SK-N-SH (cell line): ENCODE data around the gene AK5. TPM values are rescaled to one million over a fixed set of nuclear protein-coding genes. Genes with fewer than 3 reads are reported as not detected.

Experiments used
- CTCF ChIA-PET: fragments of 300-600, 350-600 bp; formaldehyde crosslinking; extraction: SDS; loops from one replicate; lab custom pipeline; 2021; lab: Yijun Ruan, JAX
- POLR2A ChIA-PET: fragments of 350-600 bp; sonication (Branson Sonifier 250); formaldehyde crosslinking; extraction: SDS; loops from one replicate; lab custom pipeline; 2020; ENCODE audit warnings: antibody characterized with exemption, inconsistent platforms; lab: Yijun Ruan, JAX
- DNase-seq: peaks from one replicate; pipeline ENCODE4 v3.0.0; 2012
- H2AFZ ChIP-seq: fragments of 200-600 bp; sonication (generic); 2 replicates; pipeline ENCODE4 v1.8.1; 2016; ENCODE audit warnings: antibody characterized with exemption, mild to moderate bottlenecking, low read depth
- H3F3A ChIP-seq: fragments of 200-600 bp; sonication (generic); replicated peaks from 2 replicates; pipeline ENCODE3; 2016; ENCODE audit warnings: antibody characterized with exemption, mild to moderate bottlenecking; ENCODE audit not compliant: insufficient read depth
- H3K27ac ChIP-seq, 2 experiments: fragments of 200-500 bp in 1 of 2; fragments of 200-600 bp in 1 of 2; sonication (Bioruptor generic) in 1 of 2; sonication (generic), shearing (Covaris generic) in 1 of 2; 2 replicates each; pipeline versions ENCODE4 v1.5.1 to v1.6.1; 2014 to 2016; ENCODE audit warnings: low read depth in 2 of 2, inconsistent platforms in 1 of 2, low read length in 1 of 2, mild to moderate bottlenecking in 1 of 2, mixed read lengths in 1 of 2
- H3K27me3 ChIP-seq: fragments of 200-600 bp; sonication (generic), shearing (Covaris generic); 2 replicates; pipeline ENCODE4 v1.6.1; 2016; ENCODE audit warnings: mixed run types; ENCODE audit not compliant: insufficient read depth
- H3K36me3 ChIP-seq, 2 experiments: fragments of 200-500 bp in 1 of 2; fragments of 200-600 bp in 1 of 2; sonication (Bioruptor generic) in 1 of 2; sonication (generic) in 1 of 2; replicated peaks in 1 of 2; 2 replicates each; pipeline versions ENCODE3 to v1.5.1; 2014 to 2016; ENCODE audit warnings: low read length in 1 of 2, mild to moderate bottlenecking in 1 of 2; ENCODE audit not compliant: insufficient read depth in 2 of 2, control insufficient read depth in 1 of 2
- H3K4me1 ChIP-seq, 2 experiments: fragments of 200-500 bp in 1 of 2; fragments of 200-600 bp in 1 of 2; sonication (Bioruptor generic) in 1 of 2; sonication (generic), shearing (Covaris generic) in 1 of 2; 2 replicates each; pipeline versions ENCODE4 v1.5.1 to v1.6.1; 2014 to 2016; ENCODE audit warnings: low read depth in 1 of 2, low read length in 1 of 2, mixed run types in 1 of 2; ENCODE audit not compliant: insufficient read depth in 2 of 2, control insufficient read depth in 1 of 2
- H3K4me2 ChIP-seq: fragments of 200-600 bp; sonication (generic), shearing (Covaris generic); 2 replicates; pipeline ENCODE4 v1.6.1; 2017; ENCODE audit warnings: mixed run types
- H3K4me3 ChIP-seq, 2 experiments: fragments of 200-500 bp in 1 of 2; fragments of 200-600 bp in 1 of 2; sonication (Bioruptor generic) in 1 of 2; sonication (generic), shearing (Covaris generic) in 1 of 2; 2 replicates each; pipeline versions ENCODE4 v1.5.1 to v1.8.1; 2014 to 2016; ENCODE audit warnings: low read depth in 2 of 2, inconsistent platforms in 1 of 2, low read length in 1 of 2, mild to moderate bottlenecking in 1 of 2, mixed read lengths in 1 of 2, moderate library complexity in 1 of 2
- H3K79me2 ChIP-seq: fragments of 200-600 bp; sonication (generic); 2 replicates; pipeline ENCODE4 v1.8.1; 2017; ENCODE audit warnings: mild to moderate bottlenecking; ENCODE audit not compliant: insufficient read depth
- H3K9ac ChIP-seq: fragments of 200-600 bp; sonication (generic); 2 replicates; pipeline ENCODE4 v1.6.1; 2017; ENCODE audit warnings: mixed run types
- H3K9me2 ChIP-seq: fragments of 200-600 bp; sonication (generic); 2 replicates; pipeline ENCODE4 v1.6.1; 2017; ENCODE audit warnings: mixed run types
- H3K9me3 ChIP-seq: fragments of 200-600 bp; sonication (generic); 2 replicates; pipeline ENCODE4 v1.6.1; 2017; ENCODE audit warnings: mixed run types, mild to moderate bottlenecking, moderate library complexity
- H4K20me1 ChIP-seq: fragments of 200-600 bp; sonication (generic); 2 replicates; pipeline ENCODE4 v1.6.1; 2017; ENCODE audit warnings: mild to moderate bottlenecking, mixed run types; ENCODE audit not compliant: insufficient read depth
- EP300 ChIP-seq, 2 experiments: IDR thresholded peaks; 2 replicates each; pipeline versions ENCODE4 v1.4.0 to v1.6.1; 2012; ENCODE audit warnings: borderline replicate concordance in 1 of 2, low read depth in 1 of 2, low read length in 1 of 2
- FOXM1 ChIP-seq: IDR thresholded peaks from 2 replicates; pipeline ENCODE4 v1.4.0; 2012; ENCODE audit warnings: low read depth, mild to moderate bottlenecking
- GATA2 ChIP-seq: sonication (generic); formaldehyde crosslinking; IDR thresholded peaks from 2 replicates; pipeline ENCODE4 v1.5.0; 2020; ENCODE audit warnings: mild to moderate bottlenecking, missing genetic modification reagents
- JUND ChIP-seq: IDR thresholded peaks from 2 replicates; pipeline ENCODE4 v1.4.0; 2012
- MEF2A ChIP-seq: IDR thresholded peaks from 2 replicates; pipeline ENCODE4 v1.4.0; 2012; ENCODE audit warnings: low read depth, borderline replicate concordance
- NFIC ChIP-seq: IDR thresholded peaks from 2 replicates; pipeline ENCODE4 v1.4.0; 2012; ENCODE audit warnings: borderline replicate concordance
- POLR2AphosphoS5 ChIP-seq: IDR thresholded peaks from 2 replicates; pipeline ENCODE4 v1.6.1; 2012; ENCODE audit warnings: low read depth, low read length
- RXRA ChIP-seq: IDR thresholded peaks from 2 replicates; pipeline ENCODE4 v1.4.0; 2012; ENCODE audit warnings: low read depth, mild to moderate bottlenecking, borderline replicate concordance
- SMC3 ChIP-seq: IDR thresholded peaks from 2 replicates; pipeline ENCODE4 v1.6.1; 2012; ENCODE audit warnings: low read depth, low read length, improper control_type of control experiment
- TAF1 ChIP-seq: IDR thresholded peaks from 2 replicates; pipeline ENCODE4 v1.6.1; 2012; ENCODE audit warnings: low read depth, mild to moderate bottlenecking, low read length, moderate library complexity, borderline replicate concordance
- TCF12 ChIP-seq: IDR thresholded peaks from 2 replicates; pipeline ENCODE4 v1.4.0; 2012
- YY1 ChIP-seq: IDR thresholded peaks from 2 replicates; pipeline ENCODE4 v1.4.0; 2012; ENCODE audit warnings: low read depth, mild to moderate bottlenecking
- WGBS: methylation state at CpG from one replicate; pipeline ENCODE4 v1.1.6; 2017; ENCODE audit warnings: low lambda C conversion rate; 5-methylcytosine and 5-hydroxymethylcytosine counted together
- polyA plus RNA-seq, 3 experiments: library from polyadenylated mRNA; depleted of rRNA; stranded (reverse); fragments of >200 nt; gene quantifications; 2 replicates each; pipeline ENCODE4 v1.2.3, GENCODE V29; 2012
- TF ChIP-seq, protein P1 (sequence below): IDR thresholded peaks from 2 replicates; pipeline ENCODE4; 2012
- TF ChIP-seq, protein P2 (sequence below): fragments of 150-350 bp; IDR thresholded peaks from 2 replicates; pipeline ENCODE4 v1.6.1; 2016; ENCODE audit warnings: mild to moderate bottlenecking, low read depth, low read length
- TF ChIP-seq, protein P3 (sequence below): fragments of 200-600 bp; sonication (generic); IDR thresholded peaks from 2 replicates; pipeline ENCODE4 v1.6.1; 2017; ENCODE audit warnings: antibody characterized with exemption, mild to moderate bottlenecking, moderate library complexity
- TF ChIP-seq, protein P4 (sequence below): IDR thresholded peaks from 2 replicates; pipeline ENCODE4 v1.4.0; 2012; ENCODE audit warnings: low read depth, borderline replicate concordance
- TF ChIP-seq, protein P5 (sequence below): IDR thresholded peaks from 2 replicates; pipeline ENCODE4 v1.6.1; 2012; ENCODE audit warnings: mild to moderate bottlenecking, low read depth, low read length, moderate library complexity

The AK5 gene
- polyA plus RNA-seq, 1 of the 3 experiments (the other 2 are of a cell fraction) = 22.9 TPM

DNA sequence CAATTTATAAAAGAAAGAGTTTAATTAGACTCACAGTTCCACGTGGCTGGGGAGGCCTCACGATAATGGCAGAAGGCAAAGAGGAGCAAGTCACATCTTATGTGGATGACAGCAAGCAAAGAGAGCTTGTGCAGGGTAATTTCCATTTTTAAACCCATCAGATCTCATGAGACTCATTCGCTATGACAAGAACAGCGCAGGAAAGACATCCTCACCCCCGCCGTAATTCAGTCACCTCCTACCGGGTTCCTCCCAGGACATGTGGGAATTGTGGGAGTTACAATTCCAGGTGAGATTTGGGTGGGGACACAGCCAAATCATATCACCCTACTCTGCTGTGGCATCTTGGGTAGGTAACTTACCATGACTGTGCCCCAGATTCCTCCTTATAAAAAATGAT lies 79.8 kb downstream of the AK5 start:
- no peak for TF ChIP-seq POLR2AphosphoS5
- TF ChIP-seq FOXM1 = no peak
- TF ChIP-seq MEF2A = no peak
- no peak for TF ChIP-seq TCF12
- TF ChIP-seq, protein P1, sequence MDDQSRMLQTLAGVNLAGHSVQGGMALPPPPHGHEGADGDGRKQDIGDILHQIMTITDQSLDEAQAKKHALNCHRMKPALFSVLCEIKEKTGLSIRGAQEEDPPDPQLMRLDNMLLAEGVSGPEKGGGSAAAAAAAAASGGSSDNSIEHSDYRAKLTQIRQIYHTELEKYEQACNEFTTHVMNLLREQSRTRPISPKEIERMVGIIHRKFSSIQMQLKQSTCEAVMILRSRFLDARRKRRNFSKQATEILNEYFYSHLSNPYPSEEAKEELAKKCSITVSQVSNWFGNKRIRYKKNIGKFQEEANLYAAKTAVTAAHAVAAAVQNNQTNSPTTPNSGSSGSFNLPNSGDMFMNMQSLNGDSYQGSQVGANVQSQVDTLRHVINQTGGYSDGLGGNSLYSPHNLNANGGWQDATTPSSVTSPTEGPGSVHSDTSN = no peak
- no peak for TF ChIP-seq RXRA
- TF ChIP-seq NFIC = no peak
- no peak for TF ChIP-seq EP300 (IDR thresholded peaks at IDR 0.05; ENCODE audit: borderline replicate concordance in 1 of 2, low read depth in 1 of 2, low read length in 1 of 2)
- TF ChIP-seq JUND = no peak
- TF ChIP-seq, protein P2, sequence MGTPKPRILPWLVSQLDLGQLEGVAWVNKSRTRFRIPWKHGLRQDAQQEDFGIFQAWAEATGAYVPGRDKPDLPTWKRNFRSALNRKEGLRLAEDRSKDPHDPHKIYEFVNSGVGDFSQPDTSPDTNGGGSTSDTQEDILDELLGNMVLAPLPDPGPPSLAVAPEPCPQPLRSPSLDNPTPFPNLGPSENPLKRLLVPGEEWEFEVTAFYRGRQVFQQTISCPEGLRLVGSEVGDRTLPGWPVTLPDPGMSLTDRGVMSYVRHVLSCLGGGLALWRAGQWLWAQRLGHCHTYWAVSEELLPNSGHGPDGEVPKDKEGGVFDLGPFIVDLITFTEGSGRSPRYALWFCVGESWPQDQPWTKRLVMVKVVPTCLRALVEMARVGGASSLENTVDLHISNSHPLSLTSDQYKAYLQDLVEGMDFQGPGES = no peak
- no peak for TF ChIP-seq TAF1
- TF ChIP-seq, protein P3, sequence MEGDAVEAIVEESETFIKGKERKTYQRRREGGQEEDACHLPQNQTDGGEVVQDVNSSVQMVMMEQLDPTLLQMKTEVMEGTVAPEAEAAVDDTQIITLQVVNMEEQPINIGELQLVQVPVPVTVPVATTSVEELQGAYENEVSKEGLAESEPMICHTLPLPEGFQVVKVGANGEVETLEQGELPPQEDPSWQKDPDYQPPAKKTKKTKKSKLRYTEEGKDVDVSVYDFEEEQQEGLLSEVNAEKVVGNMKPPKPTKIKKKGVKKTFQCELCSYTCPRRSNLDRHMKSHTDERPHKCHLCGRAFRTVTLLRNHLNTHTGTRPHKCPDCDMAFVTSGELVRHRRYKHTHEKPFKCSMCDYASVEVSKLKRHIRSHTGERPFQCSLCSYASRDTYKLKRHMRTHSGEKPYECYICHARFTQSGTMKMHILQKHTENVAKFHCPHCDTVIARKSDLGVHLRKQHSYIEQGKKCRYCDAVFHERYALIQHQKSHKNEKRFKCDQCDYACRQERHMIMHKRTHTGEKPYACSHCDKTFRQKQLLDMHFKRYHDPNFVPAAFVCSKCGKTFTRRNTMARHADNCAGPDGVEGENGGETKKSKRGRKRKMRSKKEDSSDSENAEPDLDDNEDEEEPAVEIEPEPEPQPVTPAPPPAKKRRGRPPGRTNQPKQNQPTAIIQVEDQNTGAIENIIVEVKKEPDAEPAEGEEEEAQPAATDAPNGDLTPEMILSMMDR = no peak
- TF ChIP-seq, protein P4, sequence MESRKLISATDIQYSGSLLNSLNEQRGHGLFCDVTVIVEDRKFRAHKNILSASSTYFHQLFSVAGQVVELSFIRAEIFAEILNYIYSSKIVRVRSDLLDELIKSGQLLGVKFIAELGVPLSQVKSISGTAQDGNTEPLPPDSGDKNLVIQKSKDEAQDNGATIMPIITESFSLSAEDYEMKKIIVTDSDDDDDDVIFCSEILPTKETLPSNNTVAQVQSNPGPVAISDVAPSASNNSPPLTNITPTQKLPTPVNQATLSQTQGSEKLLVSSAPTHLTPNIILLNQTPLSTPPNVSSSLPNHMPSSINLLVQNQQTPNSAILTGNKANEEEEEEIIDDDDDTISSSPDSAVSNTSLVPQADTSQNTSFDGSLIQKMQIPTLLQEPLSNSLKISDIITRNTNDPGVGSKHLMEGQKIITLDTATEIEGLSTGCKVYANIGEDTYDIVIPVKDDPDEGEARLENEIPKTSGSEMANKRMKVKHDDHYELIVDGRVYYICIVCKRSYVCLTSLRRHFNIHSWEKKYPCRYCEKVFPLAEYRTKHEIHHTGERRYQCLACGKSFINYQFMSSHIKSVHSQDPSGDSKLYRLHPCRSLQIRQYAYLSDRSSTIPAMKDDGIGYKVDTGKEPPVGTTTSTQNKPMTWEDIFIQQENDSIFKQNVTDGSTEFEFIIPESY = no peak
- TF ChIP-seq, protein P5, sequence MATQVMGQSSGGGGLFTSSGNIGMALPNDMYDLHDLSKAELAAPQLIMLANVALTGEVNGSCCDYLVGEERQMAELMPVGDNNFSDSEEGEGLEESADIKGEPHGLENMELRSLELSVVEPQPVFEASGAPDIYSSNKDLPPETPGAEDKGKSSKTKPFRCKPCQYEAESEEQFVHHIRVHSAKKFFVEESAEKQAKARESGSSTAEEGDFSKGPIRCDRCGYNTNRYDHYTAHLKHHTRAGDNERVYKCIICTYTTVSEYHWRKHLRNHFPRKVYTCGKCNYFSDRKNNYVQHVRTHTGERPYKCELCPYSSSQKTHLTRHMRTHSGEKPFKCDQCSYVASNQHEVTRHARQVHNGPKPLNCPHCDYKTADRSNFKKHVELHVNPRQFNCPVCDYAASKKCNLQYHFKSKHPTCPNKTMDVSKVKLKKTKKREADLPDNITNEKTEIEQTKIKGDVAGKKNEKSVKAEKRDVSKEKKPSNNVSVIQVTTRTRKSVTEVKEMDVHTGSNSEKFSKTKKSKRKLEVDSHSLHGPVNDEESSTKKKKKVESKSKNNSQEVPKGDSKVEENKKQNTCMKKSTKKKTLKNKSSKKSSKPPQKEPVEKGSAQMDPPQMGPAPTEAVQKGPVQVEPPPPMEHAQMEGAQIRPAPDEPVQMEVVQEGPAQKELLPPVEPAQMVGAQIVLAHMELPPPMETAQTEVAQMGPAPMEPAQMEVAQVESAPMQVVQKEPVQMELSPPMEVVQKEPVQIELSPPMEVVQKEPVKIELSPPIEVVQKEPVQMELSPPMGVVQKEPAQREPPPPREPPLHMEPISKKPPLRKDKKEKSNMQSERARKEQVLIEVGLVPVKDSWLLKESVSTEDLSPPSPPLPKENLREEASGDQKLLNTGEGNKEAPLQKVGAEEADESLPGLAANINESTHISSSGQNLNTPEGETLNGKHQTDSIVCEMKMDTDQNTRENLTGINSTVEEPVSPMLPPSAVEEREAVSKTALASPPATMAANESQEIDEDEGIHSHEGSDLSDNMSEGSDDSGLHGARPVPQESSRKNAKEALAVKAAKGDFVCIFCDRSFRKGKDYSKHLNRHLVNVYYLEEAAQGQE = no peak
- no peak for TF ChIP-seq SMC3
- no peak for TF ChIP-seq YY1
- TF ChIP-seq GATA2 (CRISPR knock-in tag) = no peak
- 96% methylated on average over 7 of the region's 7 CpGs for WGBS
- CTCF ChIA-PET = no interaction called here
- POLR2A ChIA-PET = no interaction called here
- Histone ChIP-seq H3K79me2 (no peaks in the 10 kb centered on the region), H3K9ac (no peak overlapping the region), H3K4me1 (no peaks in the 10 kb centered on the region; a peak in 1 of 4 replicates), H4K20me1 (no peaks in the 10 kb centered on the region), H3K27me3 (no peaks in the 10 kb centered on the region), H3K4me3 (no peak overlapping the region), H3K9me3 (no peaks in the 10 kb centered on the region), H3K27ac (no peak overlapping the region), H2AFZ (no peak overlapping the region), H3K9me2 (no peaks in the 10 kb centered on the region), H3K36me3 (no peaks in the 10 kb centered on the region), H3K4me2 (no peak overlapping the region), H3F3A (no peaks in the 10 kb centered on the region)
- no peak for DNase-seq
